OCI-LY7 (cell line): Measurements from ENCODE around the gene HACE1. TPM values are rescaled to one million over a fixed set of nuclear protein-coding genes. Genes with fewer than 3 reads are reported as not detected.
A peak's percentile ranks its signal among the peaks of the same experiment; 100 is the strongest.
"Not testable (repeated sequence)": the region's sequence is repeated elsewhere in the genome, so short reads cannot be mapped to it uniquely, and the experiment has no call there.

ENCODE experiments used
- BruUV-seq: library from RNA; stranded (reverse); fragments of 400-500 nt; replicated peaks from 2 replicates; lab custom pipeline; 2021; lab: Mats Ljungman, UMichigan
- CTCF ChIA-PET: fragments of 300-600 bp; sonication (Branson Sonifier 250); formaldehyde crosslinking; loops from one replicate; lab custom pipeline; 2022; ENCODE audit warnings: antibody characterized with exemption; ENCODE audit not compliant: unreplicated experiment; lab: Charles Lee
- POLR2A ChIA-PET: fragments of 300-600 bp; sonication (Branson Sonifier 250); formaldehyde crosslinking; loops from one replicate; lab custom pipeline; 2022; ENCODE audit warnings: antibody characterized with exemption; lab: Charles Lee
- DNase-seq: peaks from one replicate; pipeline ENCODE4 v3.0.0-alpha.2; 2015; ENCODE audit warnings: low spot score
- H2AFZ ChIP-seq: fragments of 200-600 bp; sonication (generic), shearing (Covaris generic); 2 replicates; pipeline ENCODE4 v1.6.1; 2014; ENCODE audit warnings: mild to moderate bottlenecking, antibody characterized with exemption, low read length, moderate library complexity
- H3K27ac ChIP-seq: fragments of 200-600 bp; sonication (generic); 2 replicates; pipeline ENCODE4 v1.5.1; 2014; ENCODE audit warnings: mixed run types, low read depth, mild to moderate bottlenecking, moderate library complexity, low read length, inconsistent platforms; ENCODE audit not compliant: poor library complexity, severe bottlenecking
- H3K36me3 ChIP-seq: fragments of 200-600 bp; sonication (generic); 2 replicates; pipeline ENCODE4 v1.6.1; 2014; ENCODE audit warnings: mild to moderate bottlenecking, antibody characterized with exemption, low read length, moderate library complexity, mixed read lengths; ENCODE audit not compliant: insufficient read depth
- H3K4me1 ChIP-seq: fragments of 200-600 bp; sonication (generic); 2 replicates; pipeline ENCODE4 v1.5.1; 2014; ENCODE audit warnings: mild to moderate bottlenecking, low read length; ENCODE audit not compliant: insufficient read depth, poor library complexity, severe bottlenecking
- H3K4me2 ChIP-seq: fragments of 200-600 bp; sonication (generic); 2 replicates; pipeline ENCODE4 v1.6.1; 2014; ENCODE audit warnings: mild to moderate bottlenecking, low read length
- H3K4me3 ChIP-seq: fragments of 200-600 bp; sonication (generic); 2 replicates; pipeline ENCODE4 v1.5.1; 2014; ENCODE audit warnings: mild to moderate bottlenecking, low read depth, low read length; ENCODE audit not compliant: poor library complexity, severe bottlenecking
- H3K79me2 ChIP-seq: fragments of 200-600 bp; sonication (generic); 2 replicates; pipeline ENCODE4 v1.6.1; 2016; ENCODE audit warnings: low read depth, mild to moderate bottlenecking, low read length, moderate library complexity, mixed read lengths; ENCODE audit not compliant: insufficient read depth
- H3K9me2 ChIP-seq: fragments of 200-600 bp; sonication (generic); 2 replicates; pipeline ENCODE4 v1.6.1; 2016; ENCODE audit warnings: mild to moderate bottlenecking, low read length, mixed read lengths; ENCODE audit not compliant: insufficient read depth
- H3K9me3 ChIP-seq: fragments of 200-600 bp; sonication (generic); 2 replicates; pipeline ENCODE4 v1.6.1; 2014; ENCODE audit warnings: mild to moderate bottlenecking, mixed run types, low read length, mixed read lengths
- H4K20me1 ChIP-seq: fragments of 200-600 bp; sonication (generic); 2 replicates; pipeline ENCODE4 v1.6.1; 2014; ENCODE audit warnings: mild to moderate bottlenecking, antibody characterized with exemption, low read length, moderate library complexity, mixed read lengths; ENCODE audit not compliant: insufficient read depth
- EZH2phosphoT487 ChIP-seq: fragments of 200-600 bp; sonication (generic); IDR thresholded peaks from 2 replicates; pipeline ENCODE4 v1.6.1; 2018; ENCODE audit warnings: low read depth, borderline replicate concordance, mild to moderate bottlenecking, mixed run types, antibody characterized with exemption, low read length, moderate library complexity, mixed read lengths
- intact Hi-C: fragments of 100-400 bp; cut with micrococcal nuclease; formaldehyde crosslinking; loops from one replicate; pipeline ENCODE4 v1.10.0; 2022; ENCODE audit not compliant: unreplicated experiment
- total RNA-seq, 2 experiments: library from RNA; depleted of rRNA in 1 of 2; stranded (reverse); fragments of >200 nt in 1 of 2; shearing (Covaris generic) in 1 of 2; gene quantifications; 2 replicates each; pipeline ENCODE4 v1.2.3, GENCODE V29; 2014 to 2022
- TF ChIP-seq, protein P1 (sequence below): fragments of 200-600 bp; sonication (generic); conservative IDR thresholded peaks from 2 replicates; pipeline ENCODE4 v1.5.1; 2014; ENCODE audit warnings: mild to moderate bottlenecking, antibody characterized with exemption, low read length, moderate library complexity, mixed read lengths

HACE1 gene
- total RNA-seq, 2 experiments from 2014 or later: 16.6 to 22.1 TPM

DNA sequence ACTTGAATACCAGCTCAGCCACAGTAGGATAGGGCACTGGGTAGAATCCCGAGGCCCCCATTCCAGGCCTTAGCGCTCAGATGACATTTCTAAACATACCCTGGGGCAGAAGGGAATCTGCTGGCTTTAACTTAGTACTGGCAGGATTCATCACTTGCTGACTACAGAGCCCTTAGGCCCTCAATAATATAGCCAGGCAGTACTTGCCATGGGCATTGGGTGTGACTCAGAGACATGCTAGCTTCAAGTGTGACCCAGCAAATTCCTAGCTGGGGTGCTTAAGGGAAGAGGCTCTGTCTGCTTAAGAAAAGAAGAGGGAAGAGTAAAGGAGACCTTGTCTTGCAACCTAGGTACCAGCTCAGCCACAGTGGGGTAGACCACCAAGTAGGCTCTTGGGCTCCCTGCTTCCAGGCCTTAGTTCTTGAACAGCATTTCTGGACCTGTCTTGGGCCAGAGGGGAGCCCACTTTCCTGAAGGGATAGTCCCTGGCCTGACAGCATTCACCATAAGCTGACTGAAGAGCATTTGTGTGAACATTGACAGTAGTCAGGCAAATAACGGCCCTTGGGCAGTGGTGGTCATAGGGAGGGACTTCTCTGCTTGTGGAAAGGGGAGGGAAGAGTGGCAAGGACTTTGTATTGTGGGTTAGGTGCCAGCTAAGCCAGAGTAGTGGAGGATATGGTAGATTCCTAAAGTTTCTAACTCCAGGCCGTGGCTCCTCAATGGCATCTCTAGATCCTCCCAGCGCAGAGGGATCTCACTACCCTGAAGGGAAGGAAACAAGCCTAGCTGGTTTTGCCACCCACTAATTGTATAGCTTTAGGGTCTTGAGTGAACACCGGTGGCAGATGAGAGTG lies 48.5 kb upstream of the HACE1 start:
- Histone ChIP-seq H3K9me2 (no peaks in the 10 kb centered on the region), H3K36me3 (no peaks in the 10 kb centered on the region), H3K4me3 (no peak overlapping the region), H2AFZ (no peak overlapping the region), H3K9me3 (no peaks in the 10 kb centered on the region), H3K79me2 (no peaks in the 10 kb centered on the region), H3K4me1 (no peaks in the 10 kb centered on the region), H4K20me1 (no peaks in the 10 kb centered on the region), H3K4me2 (no peak overlapping the region), H3K27ac (no peak overlapping the region)
- intact Hi-C loops: no loop called here
- ChIA-PET CTCF (no interaction called here), POLR2A (no interaction called here)
- DNase-seq: no peak
- no TSS peak for BruUV-seq
- no peak for TF ChIP-seq EZH2phosphoT487
- TF ChIP-seq, protein P1, sequence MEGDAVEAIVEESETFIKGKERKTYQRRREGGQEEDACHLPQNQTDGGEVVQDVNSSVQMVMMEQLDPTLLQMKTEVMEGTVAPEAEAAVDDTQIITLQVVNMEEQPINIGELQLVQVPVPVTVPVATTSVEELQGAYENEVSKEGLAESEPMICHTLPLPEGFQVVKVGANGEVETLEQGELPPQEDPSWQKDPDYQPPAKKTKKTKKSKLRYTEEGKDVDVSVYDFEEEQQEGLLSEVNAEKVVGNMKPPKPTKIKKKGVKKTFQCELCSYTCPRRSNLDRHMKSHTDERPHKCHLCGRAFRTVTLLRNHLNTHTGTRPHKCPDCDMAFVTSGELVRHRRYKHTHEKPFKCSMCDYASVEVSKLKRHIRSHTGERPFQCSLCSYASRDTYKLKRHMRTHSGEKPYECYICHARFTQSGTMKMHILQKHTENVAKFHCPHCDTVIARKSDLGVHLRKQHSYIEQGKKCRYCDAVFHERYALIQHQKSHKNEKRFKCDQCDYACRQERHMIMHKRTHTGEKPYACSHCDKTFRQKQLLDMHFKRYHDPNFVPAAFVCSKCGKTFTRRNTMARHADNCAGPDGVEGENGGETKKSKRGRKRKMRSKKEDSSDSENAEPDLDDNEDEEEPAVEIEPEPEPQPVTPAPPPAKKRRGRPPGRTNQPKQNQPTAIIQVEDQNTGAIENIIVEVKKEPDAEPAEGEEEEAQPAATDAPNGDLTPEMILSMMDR: no peak

- H3K36me3 ChIP-seq, H3K79me2 ChIP-seq, intact Hi-C loops, DNase-seq, BruUV-seq, H3K4me3 ChIP-seq, H3K9me3 ChIP-seq, H2AFZ ChIP-seq, H3K4me1 ChIP-seq, H4K20me1 ChIP-seq, CTCF ChIA-PET, H3K9me2 ChIP-seq, H3K4me2 ChIP-seq, H3K27ac ChIP-seq: not testable (repeated sequence)
- POLR2A ChIA-PET: interaction anchor here (0.6 to 0.8 kb wide), 4 partner anchors 39 to 264 kb away, joined by 3 read pairs; no protein-coding TSS in a partner anchor
Observed at GRCh38 chr6:104898893-104899292, 39.2 kb upstream of the HACE1 start.

DNA sequence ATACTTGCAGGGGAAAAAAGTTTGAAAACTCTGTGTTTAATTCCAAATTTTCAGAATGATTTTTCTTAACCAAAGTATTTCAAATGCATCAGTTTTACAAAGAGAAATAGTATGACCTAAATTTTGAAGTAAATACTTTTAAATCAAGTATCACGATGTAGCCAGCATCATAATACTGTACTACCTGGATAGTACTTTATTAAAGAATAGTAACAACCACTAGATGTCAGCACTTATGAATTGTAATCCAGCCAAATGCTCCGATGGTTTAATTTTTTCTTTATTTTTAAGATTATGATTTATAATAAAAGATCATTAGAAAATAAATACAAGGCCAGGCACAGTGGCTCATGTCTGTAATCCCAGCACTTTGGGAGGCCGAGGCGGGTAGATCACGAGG lies 37.2 kb upstream of the HACE1 start:
- Histone ChIP-seq H3K4me3 (no peak overlapping the region), H3K9me2 (no peaks in the 10 kb centered on the region), H3K36me3 (no peaks in the 10 kb centered on the region), H3K27ac (no peak overlapping the region), H4K20me1 (no peaks in the 10 kb centered on the region), H3K4me1 (no peaks in the 10 kb centered on the region), H3K4me2 (no peak overlapping the region), H3K9me3 (no peaks in the 10 kb centered on the region), H3K79me2 (no peaks in the 10 kb centered on the region), H2AFZ (no peak overlapping the region)
- ChIA-PET POLR2A (no interaction called here), CTCF (no interaction called here)
- intact Hi-C loops: no loop called here
- BruUV-seq: no TSS peak
- TF ChIP-seq EZH2phosphoT487: no peak
- TF ChIP-seq, protein P1: peak; percentile 54
- DNase-seq: no peak
